Activated gamma-delta T cell treated with Interleukin-2 at 50 U/mL for 16 hours (primary cell): Measurements from ENCODE around the gene KATNAL1.
"Not testable (repeated sequence)": the region's sequence is repeated elsewhere in the genome, so short reads cannot be mapped to it uniquely, and the experiment has no call there.

Experiments used
- DNase-seq: peaks from one replicate; pipeline ENCODE4 v3.0.0-alpha.2; 2020

The KATNAL1 gene

DNA sequence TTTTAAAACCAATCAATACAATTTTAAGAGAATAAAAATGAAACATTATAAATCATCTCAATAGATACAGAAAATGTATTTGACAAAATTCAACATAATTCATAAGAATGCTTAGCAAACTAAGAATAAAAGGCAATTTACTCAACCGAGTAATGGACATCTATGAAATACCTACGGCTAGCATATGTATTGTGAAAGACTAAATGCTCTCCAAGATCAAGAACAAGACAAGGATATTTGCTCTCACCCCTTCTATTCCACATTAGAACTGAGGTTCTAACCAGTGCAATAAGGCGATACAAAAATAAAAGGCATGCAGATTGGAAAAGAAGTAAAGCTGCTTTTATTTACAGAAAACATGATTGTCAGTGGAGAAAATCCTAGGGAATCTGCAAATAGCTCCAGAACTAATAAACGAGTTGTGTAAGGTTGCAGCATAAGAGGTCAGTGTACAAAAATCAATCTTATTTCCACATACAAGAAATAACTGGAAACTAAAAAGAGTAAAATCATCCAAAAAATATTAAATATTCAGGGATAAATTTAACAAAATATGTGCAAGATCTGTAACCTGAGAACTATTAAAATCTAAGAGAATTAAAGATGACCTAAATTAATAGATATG is 16.4 kb downstream of the KATNAL1 start:
- DNase-seq, result no peak

DNA sequence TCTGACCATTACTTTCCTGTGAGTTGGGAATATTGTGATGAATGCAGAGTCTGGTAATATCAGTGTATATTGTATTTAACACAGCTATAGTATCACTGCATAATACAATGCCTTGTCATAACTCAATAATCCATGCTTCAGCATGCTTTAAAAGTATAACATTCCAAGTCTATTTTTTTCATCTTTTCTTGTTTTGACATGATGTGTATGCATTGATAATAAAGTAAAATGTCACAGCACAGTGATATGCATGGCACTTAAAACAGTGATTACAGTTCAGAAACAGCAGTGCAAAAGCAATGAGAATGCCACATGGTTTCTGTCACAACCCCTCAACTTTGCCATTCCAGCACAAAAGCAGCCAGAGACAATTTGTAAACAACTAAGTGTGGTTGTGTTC is 17.8 kb downstream of the KATNAL1 start:
- no peak for DNase-seq

DNA sequence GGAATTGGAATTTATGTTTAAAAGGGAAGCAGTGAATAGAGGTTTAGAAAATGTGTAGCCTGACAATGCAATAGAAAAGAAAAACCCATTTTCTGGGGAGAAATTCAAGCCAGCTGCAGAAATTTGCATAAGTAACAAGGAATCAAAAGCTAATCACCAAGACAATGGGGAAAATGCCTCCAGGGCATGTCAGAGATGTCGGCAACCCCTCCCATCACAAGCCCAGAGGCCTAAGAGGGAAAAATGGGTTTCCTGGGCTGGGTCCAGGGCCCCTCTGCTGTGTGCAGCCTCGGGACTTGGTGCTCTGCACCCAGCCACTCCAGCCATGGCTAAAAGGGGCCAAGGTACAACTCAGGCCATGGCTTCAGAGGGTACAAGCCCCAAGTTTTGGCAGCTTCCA is 21.3 kb downstream of the KATNAL1 start:
- not testable (repeated sequence) for DNase-seq

DNA sequence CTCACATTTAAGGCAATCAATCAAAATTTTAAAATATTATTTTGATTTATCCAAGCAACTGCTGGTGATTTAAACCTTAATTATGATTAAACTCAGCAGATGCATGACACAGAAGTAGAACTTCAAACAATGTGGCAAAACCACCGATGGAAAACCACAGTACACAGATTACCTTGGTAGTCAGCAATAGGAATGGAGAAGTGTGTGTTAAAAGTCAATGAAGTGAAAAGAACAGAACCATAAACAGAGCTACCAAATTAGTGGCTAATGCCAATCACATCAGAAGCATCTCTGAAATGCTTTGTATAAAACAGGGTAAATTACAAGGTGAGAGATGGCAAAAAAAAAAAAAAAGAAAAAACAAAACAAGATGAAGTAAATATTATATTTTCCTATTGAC is 31.2 kb downstream of the KATNAL1 start:
- DNase-seq, result no peak

DNA sequence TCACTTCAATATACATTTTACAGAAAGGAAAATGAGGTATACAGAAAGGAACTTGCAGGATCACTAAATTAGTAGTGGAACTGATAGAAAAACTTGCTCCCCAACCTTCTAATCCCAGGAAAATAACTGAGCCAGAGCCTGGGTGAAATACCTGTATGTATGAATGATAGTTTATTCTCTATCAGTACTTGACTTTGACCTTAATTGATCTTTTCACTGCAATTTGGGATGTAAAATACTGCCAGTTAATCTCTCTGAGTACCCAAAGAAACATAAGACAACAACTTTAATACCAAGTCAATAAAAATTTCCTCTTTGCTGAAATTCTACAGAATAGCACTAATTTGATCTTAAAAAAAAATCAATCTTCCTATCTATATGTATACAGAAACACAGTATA is 33.3 kb downstream of the KATNAL1 start:
- no peak for DNase-seq

DNA sequence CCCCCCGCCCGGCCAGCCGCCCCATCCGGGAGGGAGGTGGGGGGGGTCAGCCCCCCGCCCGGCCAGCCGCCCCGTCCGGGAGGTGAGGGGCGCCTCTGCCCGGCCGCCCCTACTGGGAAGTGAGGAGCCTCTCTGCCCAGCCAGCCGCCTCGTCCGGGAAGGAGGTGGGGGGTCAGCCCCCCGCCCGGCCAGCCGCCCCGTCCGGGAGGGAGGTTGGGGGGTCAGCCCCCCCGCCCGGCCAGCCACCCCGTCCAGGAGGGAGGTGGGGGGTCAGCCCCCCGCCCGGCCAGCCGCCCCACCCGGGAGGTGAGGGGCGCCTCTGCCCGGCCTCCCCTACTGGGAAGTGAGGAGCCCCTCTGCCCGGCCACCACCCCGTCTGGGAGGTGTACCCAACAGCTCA is 37.3 kb downstream of the KATNAL1 start:
- DNase-seq, result not testable (repeated sequence)

DNA sequence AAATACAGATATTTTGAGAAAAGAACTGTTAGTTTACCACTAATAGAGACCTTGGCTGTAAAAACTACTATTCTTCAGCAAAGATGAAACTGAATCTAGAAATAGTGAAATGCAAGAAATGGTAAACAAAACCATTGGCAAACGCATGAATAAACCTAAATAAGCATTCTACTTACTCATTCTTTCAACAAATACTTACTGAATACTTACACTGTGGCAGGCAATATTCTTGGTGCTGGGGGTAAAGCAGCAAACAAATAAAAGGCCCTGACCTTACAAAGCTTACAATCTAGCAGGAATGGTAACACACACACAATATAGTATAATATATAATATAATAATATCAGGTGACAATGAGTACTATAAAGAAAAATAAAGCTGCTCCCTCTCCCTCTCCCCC is 38.7 kb downstream of the KATNAL1 start:
- no peak for DNase-seq

DNA sequence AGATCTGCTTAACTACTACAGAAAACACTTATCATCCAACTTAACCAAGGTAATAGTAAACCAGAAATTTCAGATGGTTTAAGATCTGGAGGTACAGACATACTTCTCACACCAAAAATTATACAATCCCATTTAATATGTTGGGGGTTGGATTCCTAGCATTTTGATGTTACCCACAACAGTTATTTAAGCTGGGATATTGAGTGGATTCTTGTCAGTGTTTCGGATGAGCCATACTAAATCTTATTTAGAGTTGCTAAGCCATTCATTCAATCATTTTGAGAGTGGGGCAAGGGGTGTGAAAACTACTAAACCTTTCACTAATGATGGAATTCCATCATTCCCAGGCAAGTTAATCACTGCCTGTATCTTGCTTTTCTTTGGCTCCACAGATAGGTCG is 40.6 kb downstream of the KATNAL1 start:
- no peak for DNase-seq

DNA sequence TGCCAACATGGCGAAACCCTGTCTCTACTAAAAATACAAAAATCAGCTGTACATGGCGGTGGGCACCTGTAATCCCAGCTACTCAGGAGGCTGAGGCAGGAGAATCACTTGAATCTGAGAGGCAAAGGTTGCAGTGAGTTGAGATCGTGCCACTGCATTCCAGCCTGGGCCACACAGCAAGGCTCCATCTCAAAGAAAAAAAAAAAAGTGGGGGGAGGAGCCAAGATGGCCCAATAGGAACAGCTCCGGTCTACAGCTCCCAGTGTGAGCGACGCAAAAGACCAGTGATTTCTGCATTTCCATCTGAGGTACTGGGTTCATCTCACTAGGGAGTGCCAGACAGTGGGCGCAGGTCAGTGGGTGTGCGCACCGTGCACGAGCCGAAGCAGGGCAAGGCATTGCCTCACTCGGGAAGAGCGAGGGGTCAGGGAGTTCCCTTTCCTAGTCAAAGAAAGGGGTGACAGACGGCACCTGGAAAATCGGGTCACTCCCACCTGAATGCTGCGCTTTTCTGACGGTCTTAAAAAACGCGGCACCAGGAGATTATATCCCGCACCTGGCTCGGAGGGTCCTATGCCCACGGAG is 48.1 kb downstream of the KATNAL1 start:
- not testable (repeated sequence) for DNase-seq

DNA sequence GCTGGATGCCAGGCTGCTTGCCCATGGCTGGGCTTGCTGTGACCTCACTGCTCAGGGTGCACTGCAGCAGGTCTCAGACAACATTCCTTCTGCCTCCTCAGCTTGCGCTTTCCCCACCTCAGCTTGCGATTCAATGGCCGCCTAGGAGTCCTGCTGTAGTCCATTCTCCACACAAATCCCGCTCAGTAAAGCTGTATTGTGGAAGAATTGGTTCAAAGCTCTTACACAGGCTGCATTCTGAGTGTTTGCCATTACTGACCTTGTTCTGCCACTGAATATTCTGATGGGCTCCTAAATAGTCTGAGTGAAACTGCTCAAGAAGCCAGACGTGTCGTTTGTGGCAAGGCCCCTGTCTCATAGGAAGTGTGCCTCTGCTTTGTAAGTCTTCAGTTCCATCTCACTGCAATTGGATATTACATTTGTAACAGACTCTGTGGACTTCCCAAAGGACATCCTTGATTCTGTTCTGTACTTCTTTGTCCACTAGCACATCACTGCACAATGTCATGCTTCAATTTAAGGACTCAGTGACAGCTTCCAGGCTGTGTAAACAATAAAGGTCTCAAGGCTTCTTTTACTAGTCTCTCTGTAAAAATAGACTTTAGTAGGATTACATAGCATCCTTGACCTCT is 49.8 kb downstream of the KATNAL1 start:
- no peak for DNase-seq

DNA sequence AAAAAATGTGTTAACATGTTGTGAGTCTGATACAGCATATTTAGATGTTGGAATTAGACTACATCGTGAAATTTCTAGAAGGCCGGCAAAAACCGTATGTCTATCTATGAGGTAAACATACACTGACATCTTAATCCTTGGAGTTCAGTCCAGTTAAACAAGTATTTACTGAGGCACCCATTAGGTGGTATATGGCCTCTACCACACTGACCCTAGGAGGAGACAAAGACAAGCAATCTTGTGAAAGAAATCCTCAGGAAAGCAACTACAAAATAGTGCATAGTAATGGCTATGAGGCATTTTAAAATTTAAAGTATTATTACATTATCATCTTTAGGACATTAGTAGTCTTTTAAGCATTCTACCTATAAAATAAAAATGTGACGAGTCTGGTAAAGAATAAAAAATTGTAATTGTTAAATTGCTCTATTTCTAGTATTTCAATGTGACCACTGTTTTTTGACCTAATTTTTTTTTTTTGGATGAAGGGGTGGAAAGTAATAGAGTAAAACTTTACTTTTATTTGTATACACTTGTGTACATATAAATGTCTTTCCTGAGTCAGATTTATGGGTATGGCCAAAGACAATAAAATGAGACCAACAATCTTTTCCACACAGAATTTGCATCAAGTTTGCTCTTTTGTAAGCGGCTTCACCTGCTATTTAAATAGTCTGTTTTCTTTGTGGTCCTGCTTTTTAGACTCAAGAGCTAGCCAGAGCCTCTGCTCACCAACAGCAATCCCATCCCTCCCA is 50.5 kb downstream of the KATNAL1 start:
- no peak for DNase-seq

DNA sequence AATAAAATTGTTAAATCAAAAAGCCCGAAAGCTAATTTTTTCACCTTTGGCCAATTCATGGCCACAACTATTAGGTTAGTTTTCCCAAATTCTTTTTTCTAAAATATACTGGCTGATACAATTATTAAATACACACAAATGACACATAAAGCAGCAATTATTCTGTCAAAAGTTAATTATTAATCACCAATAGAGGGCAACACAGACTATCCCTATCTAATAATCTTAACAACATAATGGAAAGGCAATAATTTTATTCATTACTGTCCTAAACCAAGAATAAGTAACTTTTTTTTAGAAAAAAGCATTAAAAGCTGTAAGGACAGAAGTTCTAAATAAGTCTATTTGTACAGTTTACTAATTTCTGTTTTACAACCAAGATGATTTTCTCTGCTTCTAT is 51.7 kb downstream of the KATNAL1 start:
- no peak for DNase-seq

DNA sequence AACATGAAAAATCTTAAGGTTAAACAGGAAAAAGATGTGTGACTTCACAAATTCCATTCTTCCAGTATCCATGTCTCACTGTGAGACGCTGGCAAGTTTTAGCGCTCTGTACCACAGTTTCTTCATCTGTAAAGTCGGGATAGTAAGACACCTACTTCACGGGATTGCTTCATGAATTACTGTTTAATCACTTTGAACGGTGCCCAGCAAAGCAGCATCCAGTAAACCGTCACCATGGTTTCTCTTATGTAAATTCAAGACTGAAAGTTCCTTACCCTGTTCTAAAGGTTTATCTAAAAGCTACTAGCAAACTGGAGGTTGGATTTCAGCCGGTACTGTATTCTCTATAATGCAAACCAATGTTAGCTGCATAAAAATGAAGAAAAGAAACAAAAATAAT is 53.5 kb downstream of the KATNAL1 start:
- no peak for DNase-seq

DNA sequence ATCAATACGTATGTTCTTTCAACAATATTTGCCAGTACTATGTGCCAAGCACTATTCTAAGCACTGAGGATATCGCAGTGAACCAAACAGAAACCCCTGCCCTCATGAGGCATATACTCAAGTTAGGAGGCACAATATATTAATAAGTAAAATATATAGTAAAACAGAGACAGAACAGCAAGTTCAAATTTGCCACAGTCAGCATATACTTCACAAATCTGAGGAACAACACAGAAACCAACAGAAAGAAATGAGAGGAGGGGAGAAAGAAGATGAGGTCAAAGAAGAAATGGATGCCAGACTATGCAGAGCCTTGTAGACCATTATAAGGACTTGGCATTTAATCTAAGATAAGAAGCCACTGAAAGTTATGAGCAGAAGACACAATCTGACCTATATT is 59.9 kb downstream of the KATNAL1 start:
- no peak for DNase-seq

DNA sequence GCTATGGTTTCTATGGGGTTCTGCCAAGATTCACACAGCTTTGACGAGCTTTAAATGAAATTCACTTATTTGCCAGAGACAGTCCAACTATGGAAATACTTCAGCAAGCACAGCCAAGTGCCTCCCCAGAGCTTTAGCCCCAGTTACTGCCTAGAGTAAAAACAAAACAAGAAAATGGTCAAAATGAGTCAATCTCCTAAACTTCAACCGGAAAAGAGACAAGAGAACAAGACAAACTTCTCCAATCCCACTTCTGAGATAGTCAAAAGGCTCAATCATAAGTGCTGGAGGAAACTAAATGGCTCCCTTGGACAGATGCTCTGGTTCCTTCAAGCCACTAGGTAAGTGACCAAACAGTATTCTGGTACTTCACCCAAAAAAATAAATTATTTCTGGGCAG is 65.8 kb downstream of the KATNAL1 start:
- no peak for DNase-seq

DNA sequence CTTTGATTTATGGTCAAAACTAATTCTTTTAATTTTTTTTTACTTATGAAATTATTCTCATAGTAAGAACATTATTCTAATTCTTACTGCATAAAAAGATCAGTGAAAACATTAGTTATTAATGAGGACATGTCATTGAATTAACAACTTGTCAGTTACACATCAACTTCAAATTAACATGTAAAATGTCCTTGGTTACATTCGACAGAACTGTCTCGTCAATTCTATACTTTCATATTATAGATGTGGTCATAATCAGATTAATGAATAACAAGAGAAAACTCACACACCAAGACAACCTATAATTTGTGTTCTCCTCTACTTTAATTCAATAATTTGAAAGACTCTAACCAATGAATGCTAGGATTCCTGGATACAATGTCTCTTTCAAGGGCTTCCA is 66.7 kb downstream of the KATNAL1 start:
- no peak for DNase-seq

DNA sequence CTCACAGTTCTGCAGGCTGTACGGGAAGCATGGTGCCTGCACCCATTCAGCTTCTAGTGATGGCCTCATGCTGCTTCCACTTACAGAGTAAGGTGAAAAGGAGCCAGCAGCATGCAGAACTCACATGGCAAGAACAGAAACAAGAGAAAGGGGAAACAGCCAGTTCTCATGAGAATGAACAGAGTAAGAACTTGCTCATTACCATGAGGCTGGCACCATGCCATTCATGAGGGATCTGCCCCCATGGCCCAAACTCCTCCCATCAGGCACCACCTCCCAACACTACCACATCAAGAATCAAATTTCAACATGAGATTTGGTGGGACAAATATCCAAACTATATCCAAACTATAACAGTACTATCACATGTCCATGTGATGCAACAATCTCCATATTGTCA is 72.1 kb downstream of the KATNAL1 start:
- no peak for DNase-seq

DNA sequence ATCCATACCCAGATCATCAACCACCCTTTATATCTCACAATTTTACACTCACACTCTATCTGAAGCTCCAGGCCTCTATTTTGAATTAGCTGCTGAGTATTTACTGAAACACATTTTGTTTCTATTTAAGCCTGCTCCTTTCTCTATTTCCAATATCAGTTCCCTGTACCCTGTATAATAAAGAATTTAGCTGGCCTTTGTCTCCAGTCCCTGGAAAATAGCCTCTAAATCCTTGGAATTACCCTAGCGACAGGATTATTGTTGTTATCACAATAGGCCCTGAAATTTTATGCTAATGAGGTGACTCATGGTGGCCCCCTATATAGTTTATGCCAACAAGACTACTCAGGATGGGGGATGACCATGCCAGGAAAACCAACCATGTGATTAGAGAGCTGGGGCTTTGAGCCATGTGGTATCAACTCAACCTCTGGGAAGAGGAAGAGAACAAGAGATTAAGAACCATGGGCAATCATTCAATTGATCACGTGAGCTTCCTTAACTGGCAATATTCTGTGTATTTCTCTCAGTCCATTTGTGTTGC is 72.7 kb downstream of the KATNAL1 start:
- DNase-seq, result no peak

DNA sequence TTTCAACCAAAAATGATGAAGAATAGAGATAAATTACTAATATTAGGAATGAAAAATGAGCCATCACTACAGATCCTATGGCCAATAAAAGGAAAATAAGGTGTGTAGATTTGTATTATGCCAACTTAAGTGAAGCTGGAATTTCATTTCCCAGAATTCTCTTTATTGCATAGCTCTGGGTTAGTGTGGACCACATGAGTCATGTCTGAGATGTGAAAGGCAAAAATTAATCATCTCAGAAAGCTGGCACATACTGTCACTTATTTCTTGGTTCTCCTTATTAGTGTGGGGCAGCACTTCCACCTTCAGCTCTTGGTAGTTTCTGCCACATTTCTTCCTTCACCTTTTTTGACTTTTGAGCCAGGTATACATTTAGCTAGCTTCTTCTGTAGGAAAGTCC is 82.6 kb downstream of the KATNAL1 start:
- DNase-seq, result no peak

DNA sequence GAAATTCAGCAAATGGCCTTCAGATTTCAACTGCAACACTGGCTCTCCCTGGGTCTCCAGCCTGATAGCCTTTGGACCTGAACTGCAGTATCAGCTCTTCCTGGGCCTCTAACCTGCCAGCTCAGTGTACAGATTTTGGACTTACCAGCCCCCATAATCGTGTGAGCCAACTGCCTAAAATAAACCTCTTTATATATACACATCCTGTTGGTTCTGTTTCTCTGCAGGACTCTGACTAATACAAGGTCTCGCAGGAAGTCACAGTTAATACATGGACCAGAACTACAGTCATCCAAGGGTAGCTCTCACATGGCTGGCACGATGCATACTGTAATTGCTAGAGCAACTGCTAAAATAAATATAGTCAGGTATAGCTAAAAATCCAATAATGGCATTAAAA is 85.1 kb downstream of the KATNAL1 start:
- no peak for DNase-seq

DNA sequence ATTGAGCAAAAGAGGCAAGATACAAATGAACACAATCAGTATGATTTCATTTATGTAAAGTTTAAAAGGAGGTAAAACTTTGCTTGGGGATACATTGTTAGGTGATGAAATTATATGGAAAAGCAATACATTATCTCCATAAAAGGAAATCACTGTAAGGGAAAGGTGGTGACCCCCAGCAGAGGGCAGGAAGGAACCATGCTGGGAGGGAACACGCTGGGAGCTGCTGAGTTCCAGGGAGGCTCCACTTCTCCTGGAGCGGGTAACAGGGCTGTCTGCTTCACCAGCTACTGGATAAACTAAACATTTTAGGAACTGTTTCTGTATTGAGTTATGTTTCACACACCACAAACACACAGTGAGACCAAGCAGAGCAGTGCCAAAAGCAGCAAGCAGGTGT is 91.2 kb downstream of the KATNAL1 start:
- no peak for DNase-seq

DNA sequence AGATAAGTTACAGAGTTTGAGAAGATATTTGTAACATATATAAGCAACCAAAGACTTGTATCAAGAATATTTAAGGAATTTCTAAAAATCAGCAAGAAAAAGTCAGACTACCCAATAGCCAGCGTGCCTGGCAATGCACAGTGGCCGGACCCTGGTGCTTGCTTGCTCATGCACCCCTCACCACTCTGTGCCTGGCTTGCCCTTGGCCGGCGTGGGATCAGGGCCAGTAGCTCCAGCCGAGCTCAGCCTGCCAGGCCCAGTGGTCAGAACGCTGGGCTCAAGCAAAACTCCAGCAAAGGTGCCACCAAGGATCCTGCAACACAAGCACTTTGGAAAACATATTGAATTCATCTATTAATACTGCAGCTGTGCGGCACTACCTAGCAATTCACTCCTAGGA is 95.1 kb downstream of the KATNAL1 start:
- DNase-seq, result no peak

DNA sequence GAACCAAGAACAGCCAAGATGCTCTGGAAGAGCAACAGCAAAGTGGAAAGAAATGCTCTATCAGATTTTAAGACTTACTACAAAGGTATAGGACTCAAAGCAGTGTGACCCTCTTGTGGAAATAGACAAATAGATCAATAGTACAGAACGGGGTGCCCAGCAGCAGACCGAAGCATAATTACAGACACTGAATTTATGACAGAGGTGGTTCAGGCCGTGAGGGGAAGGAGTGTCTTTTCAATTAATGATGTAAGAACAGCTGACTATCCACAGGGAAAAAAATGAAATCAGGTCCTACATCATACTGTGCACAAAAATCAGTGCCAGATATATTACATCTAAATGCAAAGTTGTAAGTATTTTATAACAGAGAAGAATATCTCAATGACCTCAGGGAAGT is 95.6 kb downstream of the KATNAL1 start:
- DNase-seq, result no peak

DNA sequence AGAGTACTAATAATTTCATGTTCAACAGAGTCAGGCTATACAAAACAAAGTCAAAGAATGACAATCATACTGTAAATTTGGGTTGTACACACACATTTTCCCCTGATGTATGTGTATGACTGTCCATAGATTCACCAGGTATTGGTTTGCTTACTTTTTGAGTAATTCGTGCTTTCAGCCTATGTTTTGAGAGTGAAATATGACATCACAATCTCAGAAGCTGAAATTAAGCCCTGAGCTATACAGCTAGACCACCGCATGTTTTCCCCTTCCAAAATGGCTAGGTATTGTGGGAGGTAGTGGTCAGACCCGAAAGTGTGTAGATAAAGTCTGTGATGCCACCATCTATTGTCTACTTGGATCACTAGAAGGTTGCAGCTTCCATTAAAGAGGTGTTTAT is 102.8 kb downstream of the KATNAL1 start:
- DNase-seq, result no peak
